CD4-positive, alpha-beta T cell treated with Interleukin-4 for 1 hour (primary cell): Measurements from ENCODE around the gene SLC1A4.
"Not testable (repeated sequence)": the region's sequence is repeated elsewhere in the genome, so short reads cannot be mapped to it uniquely, and the experiment has no call there.

Experiments used
- DNase-seq, 2 donors: peaks; one replicate each; pipeline ENCODE4 v3.0.0-alpha.2; 2020 to 2022

Gene SLC1A4

DNA sequence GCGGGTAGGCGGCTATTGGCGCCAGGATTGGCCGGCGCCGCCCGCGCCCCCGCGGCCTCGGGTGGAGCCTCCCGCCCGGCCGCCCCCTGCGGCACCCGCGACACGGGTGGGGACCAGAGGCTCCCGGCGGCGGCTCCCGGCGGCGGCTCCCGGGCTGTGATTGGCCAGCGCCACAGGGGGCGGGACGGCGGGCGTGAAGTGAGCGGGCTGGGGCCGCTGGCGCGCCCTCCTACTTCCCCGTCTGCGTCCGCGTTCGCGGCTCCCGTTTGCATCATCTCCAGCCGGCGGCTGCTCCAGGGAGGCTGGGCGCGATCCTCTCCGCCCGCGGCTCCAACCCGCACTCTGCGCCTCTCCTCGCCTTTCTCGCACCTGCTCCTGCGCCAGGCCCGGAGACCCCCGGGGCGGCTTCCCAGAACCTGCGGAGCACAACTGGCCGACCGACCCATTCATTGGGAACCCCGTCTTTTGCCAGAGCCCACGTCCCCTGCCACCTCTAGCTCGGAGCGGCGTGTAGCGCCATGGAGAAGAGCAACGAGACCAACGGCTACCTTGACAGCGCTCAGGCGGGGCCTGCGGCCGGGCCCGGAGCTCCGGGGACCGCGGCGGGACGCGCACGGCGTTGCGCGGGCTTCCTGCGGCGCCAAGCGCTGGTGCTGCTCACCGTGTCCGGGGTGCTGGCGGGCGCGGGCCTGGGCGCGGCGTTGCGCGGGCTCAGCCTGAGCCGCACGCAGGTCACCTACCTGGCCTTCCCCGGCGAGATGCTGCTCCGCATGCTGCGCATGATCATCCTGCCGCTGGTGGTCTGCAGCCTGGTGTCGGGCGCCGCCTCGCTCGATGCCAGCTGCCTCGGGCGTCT is at the start of gene SLC1A4:
SLC1A4 (plus strand) TSS at position 274 of the 856 bp plus-strand sequence; CDS start at position 519, 245 bp downstream.
- peak; percentile 82 to 86 for DNase-seq

DNA sequence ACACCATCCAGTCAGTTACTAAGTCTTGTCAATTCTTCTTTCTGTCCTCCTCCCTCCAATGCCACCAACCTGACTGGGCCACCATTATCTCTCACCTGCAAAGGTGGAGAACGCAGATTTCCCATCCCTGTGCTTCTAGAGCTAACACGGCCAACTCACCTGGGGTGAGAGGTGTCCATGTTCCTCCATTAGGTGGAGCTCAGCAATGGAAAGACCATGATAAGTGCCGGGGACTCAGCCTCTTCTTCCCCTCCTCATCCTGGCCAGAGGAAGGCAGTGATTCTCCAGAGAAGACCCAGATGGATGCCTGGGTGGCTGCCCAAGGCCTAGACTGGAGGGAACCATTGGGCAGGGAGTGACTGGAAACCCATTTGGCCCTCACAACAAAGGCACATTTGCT is 48.1 kb upstream of the SLC1A4 start:
- no peak for DNase-seq

DNA sequence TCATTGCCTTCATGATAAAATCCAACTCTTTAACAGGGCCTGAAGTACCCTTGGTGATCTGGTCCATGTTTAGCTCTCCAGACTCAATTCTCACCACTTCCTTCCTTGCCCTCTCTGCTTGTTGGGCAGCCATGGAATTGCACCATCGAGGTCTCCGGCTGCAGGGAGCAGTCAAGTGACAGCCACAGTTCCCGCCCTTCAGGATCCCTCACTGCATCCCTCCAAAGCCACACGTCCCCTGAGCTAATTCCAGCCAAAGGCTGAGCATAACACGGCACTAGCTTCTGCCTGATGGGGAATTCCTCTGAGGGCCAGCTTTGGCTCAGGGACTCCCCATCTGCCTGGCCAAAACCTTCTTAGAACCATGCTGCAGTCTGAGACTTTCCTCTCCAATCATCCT is 47.4 kb upstream of the SLC1A4 start:
- DNase-seq, result no peak

DNA sequence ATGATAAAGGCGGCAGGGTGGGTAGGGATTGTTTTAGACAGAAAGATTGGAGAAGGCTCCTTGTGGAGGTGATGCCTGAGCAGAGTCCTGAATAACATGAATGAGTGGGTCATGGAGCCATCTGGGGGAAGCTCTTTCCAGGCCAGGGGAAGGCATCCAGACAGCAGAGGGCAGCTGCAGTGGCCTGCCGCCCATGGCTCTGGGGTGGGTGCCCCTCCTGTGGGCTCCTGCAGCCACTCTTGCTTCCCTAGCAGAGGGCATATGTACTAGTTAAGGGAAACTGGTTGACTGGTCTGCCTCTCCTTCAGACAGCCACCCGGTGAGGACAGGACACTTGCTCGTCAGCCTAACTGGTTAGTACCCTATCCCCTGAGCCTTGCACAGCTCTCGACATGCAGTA is 46.5 kb upstream of the SLC1A4 start:
- DNase-seq, result no peak

DNA sequence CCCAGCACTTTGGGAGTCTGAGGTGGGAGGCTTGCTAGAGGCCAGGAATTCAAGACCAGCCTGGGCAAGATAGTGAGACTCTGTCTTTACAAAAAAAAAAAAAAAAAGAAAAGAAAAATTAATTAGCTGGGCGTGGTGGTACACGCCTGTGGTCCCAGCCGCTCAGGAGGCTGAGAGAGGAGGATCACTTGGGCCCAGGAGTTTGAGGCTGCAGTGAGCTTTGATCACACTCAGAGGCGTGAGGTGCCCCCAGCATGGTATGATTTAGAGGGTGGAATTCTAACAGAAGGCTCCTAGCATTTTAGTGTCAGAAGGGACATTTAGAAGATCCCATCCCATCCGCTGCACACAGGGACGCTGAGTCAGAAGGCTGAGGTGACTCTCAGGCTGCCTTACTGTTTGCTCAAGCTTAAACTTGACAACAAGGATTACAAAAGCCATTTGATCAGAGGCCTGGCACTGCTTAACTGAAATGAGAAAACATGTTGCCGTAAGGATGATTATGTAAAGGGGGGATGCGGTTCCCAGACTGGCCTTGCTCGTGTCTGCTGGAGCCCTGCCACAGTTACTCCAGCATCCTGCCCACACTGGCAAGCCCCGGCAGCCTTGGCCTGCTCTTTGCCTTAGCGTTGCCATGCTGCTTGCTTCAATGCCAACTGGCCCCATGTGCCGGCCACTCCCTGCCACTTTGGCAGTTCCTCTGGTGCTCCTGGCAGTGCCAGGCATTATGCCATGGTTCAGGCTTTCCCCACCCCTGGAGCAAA is 45.6 kb upstream of the SLC1A4 start:
- no peak for DNase-seq

DNA sequence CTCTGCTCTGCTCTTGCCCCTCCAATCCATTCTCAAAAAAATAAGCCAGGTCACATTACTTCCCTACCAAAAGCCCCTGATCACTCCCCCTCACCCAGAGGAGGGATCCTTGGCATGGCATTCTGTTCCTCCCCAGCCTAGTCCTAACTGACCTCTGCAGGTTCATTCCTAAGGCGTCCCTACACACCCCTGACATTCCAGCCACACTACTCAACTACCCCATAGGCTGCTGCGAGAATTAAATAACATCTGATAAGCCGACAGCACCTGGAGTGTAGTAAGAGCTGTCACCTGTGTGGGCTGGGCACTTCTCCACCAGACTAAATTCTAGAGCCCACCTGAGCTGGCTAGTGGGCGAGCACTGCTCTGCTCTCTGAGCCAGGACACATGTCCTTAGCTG is 44.7 kb upstream of the SLC1A4 start:
- DNase-seq, result no peak

DNA sequence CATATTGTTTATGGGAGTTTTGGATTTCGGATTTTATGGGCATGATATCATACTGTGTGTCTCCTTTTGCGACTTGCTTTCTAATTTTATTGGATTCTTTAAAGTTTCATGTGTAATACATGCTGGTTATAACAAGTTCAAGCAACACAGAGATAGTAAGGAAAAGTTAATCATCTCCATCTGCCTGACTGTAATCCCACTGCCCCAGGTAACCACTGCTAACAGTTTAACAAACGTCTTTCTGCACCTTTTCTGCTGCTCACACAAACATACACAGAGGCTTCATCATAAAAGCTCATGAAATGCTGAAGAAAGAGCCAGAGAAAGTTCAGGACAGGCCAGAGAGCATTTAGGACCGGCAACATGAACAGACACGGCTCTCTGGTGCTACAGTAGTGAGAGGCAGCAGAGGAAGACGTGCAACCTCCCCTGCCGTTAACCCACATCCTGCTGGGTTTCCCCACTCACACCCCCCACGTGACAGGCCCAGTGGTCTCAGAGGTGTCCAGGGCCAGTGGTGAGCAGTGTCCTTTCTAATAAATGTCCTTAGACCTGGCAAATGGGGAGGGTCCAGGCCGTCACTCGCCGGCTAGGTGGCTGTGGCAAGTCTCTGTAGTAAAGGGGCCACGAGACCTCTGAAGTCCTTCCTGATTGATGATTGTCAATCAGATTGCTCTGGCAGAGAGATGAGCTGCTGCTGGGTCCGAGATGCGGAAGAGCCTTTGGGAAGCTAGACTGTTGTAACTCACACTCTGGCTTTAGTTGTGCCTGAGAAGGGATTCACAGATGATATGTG is 43.0 kb upstream of the SLC1A4 start:
- peak; percentile 66 to 71 for DNase-seq

DNA sequence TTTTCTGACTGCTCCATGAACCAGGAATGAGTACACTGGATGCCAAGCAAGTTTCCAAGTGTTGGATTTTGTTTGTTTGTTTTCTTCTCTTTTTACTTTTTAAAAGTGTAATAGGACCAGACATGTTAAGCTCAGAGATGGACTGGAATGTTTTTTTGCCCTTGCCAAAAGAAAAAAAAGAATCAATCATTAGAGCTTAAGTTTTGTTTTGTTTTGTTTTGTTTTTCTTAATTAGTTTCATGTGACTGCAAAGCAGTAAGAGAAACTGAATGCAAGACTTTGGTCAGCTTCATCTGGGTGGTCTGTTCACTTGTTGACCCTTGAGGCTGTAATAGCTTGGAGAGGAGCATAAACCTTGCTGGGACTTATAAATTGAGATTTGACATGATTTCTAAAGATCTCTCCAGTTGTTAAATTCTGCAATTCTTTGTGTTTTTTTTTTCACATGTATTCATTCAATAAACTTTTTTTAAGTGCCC is 42.4 kb upstream of the SLC1A4 start:
- DNase-seq, result no peak

DNA sequence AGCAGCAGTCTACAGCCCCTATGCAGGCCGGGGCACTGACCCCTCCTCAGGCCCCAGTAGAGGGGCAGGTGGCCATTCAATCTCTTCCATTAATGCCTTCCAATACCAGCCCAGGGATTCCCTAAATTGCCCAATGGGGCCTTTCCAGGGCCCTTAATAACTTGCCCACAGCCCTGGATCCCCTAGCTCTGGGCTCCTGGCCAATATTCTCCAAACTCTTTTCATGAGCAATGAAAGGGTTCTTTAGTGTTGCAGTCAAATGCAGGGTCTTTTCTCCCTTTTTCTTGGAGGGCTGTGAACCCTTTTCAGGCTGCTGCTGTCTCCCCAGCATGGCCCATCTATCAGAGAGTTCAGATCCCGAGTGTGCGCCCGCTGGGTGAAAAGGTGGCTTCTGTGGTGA is 41.3 kb upstream of the SLC1A4 start:
- DNase-seq, result no peak

DNA sequence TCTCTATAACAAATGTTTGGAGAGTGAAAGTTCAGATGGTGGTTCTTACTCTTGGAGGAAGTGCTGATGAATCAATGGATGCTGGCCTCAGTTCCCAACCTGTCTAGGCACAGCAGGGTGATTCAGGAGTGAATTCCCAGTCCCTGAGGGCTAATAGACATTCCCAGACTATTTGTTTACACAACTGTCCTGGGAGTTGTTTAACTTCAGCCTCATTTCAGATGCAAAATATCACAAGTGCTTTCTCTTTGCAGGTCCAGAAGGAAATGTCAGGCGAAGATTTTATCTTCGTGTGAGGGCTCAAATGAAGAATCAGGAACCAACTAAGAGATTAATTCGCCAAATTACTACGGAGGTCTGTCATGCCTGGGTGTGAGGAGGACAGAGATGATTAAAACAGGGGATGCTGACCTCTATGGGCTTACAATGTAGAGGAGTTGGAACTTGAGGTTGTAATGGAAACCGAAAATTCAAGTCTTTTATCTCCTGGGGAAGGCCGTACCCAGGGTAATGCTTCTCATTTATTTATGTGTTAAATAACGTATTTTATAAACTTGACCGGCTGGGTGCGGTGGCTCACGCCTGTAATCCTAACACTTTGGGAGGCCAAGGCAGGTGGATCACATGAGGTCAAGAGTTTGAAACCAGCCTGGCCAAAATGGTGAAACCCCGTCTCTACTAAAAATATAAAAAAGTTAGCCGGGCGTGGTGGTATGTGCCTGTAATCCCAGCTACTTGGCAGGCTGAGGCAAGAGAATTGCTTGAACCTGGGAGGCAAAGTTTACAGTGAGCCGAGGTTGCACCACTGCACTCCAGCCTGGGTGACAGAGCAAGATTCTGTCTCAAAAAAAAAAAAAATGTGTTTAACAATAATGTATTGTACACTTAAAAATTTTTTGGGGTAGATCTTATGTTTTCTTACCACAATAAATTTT is 38.7 kb upstream of the SLC1A4 start:
- DNase-seq, result no peak

DNA sequence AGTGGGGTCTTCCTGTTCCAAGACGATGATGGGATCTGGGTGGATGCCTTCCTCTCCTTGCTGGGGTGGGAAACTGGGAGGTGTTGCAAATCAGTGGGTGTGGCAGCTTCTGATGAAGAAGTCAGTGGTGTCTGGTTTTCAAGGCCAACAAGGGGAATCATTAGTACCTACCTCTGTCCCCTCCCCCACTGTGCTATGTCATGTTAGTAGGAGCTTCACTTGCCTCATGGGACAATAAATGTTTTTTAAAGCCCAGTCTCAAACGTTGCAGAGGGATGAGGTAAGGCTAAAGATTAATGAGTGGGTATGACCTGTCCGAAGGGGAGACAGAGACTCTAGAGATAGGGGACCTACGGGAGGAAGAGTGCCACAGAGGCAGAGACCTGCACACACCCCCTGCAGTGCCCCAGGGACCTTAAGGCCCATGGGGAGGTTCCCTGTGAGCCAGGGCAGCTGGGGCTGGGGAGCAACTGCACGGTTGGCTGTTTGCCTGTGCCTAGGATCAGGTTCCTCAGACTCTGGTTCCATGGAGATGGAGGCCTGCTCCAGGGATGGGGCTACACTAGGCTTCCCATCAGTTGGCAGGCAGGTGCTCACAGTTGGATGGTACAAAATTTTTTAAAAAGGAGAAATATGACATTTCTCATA is 37.8 kb upstream of the SLC1A4 start:
- DNase-seq, result no peak

DNA sequence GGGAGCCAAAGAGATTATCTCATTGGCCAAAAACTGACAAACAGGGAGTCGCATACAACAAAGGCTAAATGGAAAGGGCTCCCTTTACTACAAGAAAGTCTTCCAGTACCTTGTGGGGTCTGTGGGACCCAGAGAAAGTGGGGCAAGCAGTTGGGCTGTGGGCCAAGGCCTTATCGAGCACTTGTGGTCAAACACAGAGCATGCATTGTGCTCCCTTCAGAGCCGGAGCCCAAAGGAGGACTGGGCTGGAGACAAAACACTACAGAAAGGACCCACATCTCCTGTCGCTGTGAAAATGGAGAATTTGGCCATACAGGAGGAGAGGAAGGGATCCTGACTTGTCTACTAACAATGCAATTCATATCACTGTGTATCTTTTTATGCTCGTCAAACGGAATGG is 37.1 kb upstream of the SLC1A4 start:
- DNase-seq, result no peak

DNA sequence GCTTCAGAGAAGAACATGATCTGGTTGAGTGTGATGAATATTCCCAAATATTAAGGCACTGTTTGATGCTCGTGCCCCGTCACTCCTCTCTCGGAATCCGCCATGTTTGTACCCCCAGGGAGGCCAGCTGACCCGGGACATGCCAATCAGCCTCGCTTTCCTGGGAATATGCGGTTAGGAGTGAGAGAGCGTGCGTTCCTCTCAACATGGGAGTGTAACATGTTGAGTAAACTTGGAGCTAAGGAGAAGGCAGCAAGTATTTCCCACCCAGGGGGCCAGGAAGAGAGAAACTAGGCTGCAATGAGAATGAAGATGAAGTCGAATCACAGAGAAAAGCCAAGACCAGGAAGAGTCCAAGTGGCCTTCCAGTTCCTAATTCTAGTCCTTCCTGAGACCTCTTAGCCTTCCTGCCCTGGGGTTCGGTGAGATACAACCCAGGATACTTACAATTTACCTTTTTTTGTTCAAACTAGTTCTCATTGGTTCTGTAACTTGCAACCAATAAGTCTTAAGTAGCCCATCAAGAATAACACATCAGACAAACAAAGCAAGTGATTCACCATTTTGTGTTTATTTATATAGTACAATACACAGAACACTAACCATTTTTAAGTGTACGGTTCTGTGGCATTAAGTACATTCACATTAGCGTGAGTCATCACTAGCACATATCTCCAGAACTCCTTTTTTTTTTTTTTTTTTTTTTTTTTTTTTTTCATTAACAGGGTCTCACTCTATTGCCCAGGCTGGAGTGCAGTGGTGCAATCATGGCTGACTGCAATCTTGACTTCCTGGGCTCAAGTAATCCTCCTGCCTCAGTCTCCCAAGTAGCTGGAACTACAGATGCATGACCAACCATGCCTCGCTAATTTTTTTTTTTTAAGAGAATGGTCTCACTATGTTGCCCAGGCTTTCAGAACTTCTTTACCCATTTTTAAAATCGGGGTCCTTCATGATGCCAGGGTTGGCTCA is 36.4 kb upstream of the SLC1A4 start:
- no peak for DNase-seq

DNA sequence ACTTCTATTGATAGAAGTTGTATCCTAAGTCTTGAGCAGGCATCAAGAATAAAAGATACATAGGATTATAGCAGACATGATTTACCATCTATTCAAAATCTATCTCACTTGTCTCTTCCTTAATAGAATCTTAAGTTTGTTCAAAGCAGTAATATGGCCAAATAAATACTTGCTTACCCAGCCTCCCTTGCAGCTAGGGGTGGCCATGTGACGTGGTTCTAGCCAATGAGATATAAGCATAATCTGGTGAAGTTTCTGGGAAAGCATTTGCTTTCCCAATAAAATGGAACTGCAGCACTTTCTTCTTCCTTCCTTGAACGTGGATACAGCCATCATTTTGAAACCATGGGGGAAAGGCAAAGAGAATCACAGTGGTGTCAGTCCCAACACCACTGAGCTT is 33.7 kb upstream of the SLC1A4 start:
- no peak for DNase-seq

DNA sequence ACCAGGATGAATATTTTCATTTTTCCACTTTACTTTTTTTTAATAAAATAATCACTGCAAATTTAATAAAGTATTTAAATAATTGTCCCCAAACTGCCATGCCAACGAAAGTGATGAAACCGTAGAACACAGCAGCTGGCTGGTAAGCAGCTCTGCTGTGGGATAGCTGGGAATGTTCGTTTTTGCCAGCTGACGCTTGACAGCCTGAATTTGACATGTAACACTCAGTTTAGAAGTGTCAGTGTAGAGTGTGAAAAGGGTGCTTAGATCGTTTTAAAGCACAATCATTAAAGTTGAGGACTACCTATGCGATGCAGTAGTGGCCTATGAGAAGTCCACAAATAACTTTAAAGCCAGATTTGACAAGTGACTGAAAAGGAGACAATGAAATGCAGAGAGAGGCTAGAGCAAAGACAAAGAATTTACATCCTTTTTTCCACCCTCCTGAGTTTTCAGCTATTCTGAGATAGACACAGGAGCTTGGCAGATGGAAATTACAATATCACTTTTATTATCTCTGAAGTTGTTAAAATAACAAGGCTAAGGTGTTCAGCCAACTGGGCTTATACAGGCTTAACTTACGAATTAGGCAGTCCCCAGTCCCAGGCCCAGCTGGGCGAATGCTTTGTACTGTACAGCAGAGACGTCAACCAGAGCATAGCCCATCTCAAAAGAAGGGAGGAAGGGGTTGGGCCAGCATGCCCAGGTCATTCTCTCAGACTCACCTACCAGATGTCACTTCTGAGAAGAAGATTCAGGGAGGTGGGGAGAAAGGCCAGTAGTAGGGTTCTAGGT is 31.9 kb upstream of the SLC1A4 start:
- DNase-seq, result no peak

DNA sequence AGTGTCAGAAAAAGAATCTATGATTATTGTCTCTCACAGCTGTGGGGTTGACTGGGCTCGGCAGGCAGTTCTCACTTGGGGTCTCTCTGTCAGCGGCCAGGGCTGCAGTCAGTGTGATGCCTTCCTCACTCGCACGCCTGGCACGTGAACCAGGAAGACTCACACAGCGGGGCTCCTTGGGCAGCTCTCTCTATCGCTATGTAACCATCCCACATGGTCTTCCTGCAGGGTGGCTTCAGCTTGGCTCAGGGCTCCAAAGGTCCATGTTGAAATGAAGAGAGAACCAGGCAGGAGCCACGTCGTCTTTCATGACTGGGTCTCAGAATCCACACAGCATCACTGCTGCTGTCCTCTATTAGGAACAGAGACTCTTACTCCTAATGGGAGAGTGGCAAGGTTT is 30.6 kb upstream of the SLC1A4 start:
- DNase-seq, result no peak

DNA sequence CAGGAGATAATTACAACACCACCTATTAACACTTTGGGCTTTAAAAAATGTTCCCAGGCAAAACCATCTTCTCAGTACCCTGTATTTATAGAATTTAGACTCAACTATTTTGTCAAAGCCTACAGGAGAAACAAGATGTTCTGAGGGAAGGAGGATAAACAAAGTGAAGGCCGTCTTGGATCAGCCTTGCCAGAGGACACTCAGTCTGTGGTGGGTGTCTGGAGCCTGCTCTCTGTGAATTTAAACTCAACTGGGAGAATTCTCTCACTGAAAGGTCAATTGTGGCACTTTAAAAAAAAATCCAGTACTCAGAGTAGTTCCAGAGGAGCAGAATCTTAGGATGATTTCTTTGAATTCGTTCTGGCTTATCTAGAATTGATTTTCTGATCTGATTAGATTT is 28.4 kb upstream of the SLC1A4 start:
- DNase-seq, result no peak

DNA sequence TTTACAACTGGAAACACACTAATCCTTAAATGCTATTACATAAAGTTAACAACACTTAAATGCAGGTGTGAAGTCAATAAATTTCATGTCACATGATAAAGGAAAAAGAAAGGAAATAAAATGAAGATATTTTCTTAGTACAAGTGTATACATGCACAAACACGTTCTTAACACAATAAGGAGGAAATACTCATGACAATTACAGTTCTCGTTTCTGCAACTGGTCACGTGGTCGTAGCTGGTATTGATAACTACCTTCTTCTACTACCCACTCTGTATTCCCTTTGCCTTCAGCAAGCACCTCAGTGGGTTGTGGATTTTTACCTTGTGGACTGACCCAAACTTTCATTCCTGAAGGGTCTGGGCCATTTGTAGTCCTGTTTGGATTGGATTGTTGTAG is 26.1 kb upstream of the SLC1A4 start:
- DNase-seq, result not testable (repeated sequence)

DNA sequence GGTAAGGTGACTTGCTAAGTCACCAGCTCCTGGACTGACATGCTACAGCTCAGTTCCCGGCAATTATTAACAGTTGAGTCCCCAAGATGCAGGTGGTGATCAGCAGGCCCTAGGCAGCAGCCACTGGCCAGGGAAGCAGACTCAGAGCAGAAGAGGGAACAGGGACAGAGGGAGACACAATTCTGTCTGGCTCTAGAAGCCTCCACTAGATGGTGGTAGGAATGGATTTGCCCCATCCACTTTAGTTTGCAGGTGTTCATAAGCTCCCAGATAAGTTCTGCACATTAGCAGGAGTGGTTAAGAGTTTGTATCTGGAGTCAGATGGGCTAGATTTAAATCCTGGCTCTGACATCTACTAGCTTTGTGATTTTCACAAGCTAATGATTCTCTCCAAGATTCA is 25.5 kb upstream of the SLC1A4 start:
- no peak for DNase-seq
